ENCODE measurements around the gene CCDC9B.
A peak's percentile ranks its signal among the peaks of the same experiment; 100 is the strongest.

CCDC9B gene

GRCh38 chr15:40344217-40344616 lies 3.5 kb upstream of the CCDC9B start:
- DNase-seq = no peak

GRCh38 chr15:40343512-40343911 lies 2.8 kb upstream of the CCDC9B start:
- peak in 1 of 2 donors; percentile 17 for DNase-seq

GRCh38 chr15:40342416-40343320 lies 1.9 kb upstream of the CCDC9B start:
- no peak for DNase-seq

- DNase-seq = no peak
These were observed 550 bp downstream of the CCDC9B start for GRCh38 chr15:40340038-40340739.

- DNase-seq = no peak
These were observed 1.2 kb downstream of the CCDC9B start for GRCh38 chr15:40339621-40339945.

GRCh38 chr15:40338921-40339620 lies 1.7 kb downstream of the CCDC9B start:
- no peak for DNase-seq

GRCh38 chr15:40338041-40338657 lies 2.6 kb downstream of the CCDC9B start:
- peak; percentile 76 to 82 for DNase-seq

GRCh38 chr15:40337597-40337996 lies 3.1 kb downstream of the CCDC9B start:
- no peak for DNase-seq

GRCh38 chr15:40336744-40337122 lies 4.0 kb downstream of the CCDC9B start:
- DNase-seq = peak in 1 of 2 donors; percentile 46

- DNase-seq = no peak
These were observed 4.6 kb downstream of the CCDC9B start for GRCh38 chr15:40335938-40336743.

GRCh38 chr15:40334941-40335795 lies 5.6 kb downstream of the CCDC9B start:
- DNase-seq = peak in 1 of 2 donors; percentile 27

- no peak for DNase-seq
These were observed 6.2 kb downstream of the CCDC9B start for GRCh38 chr15:40334541-40334940.

GRCh38 chr15:40333922-40334492 lies 6.7 kb downstream of the CCDC9B start:
- DNase-seq = peak; percentile 23 to 73

- no peak for DNase-seq
These were observed 8.5 kb downstream of the CCDC9B start for GRCh38 chr15:40332113-40332781.

GRCh38 chr15:40331637-40332036 lies 9.1 kb downstream of the CCDC9B start:
- DNase-seq = no peak

GRCh38 chr15:40331026-40331425 lies 9.7 kb downstream of the CCDC9B start:
- DNase-seq = no peak

- no peak for DNase-seq
These were observed 10.3 kb downstream of the CCDC9B start for GRCh38 chr15:40330368-40330836.

GRCh38 chr15:40329804-40330203 lies 10.9 kb downstream of the CCDC9B start:
- no peak for DNase-seq

- no peak for DNase-seq
These were observed 12.0 kb downstream of the CCDC9B start for GRCh38 chr15:40328751-40329150.

GRCh38 chr15:40328176-40328575 lies 12.6 kb downstream of the CCDC9B start:
- DNase-seq = no peak
